Measurements from ENCODE around the gene KRAS. TPM values are rescaled to one million over a fixed set of nuclear protein-coding genes. Genes with fewer than 3 reads are reported as not detected.

Gene KRAS
- total RNA-seq, 4 donors from 2014 or later, result 29.0 to 37.0 (median 34.1) TPM

DNA sequence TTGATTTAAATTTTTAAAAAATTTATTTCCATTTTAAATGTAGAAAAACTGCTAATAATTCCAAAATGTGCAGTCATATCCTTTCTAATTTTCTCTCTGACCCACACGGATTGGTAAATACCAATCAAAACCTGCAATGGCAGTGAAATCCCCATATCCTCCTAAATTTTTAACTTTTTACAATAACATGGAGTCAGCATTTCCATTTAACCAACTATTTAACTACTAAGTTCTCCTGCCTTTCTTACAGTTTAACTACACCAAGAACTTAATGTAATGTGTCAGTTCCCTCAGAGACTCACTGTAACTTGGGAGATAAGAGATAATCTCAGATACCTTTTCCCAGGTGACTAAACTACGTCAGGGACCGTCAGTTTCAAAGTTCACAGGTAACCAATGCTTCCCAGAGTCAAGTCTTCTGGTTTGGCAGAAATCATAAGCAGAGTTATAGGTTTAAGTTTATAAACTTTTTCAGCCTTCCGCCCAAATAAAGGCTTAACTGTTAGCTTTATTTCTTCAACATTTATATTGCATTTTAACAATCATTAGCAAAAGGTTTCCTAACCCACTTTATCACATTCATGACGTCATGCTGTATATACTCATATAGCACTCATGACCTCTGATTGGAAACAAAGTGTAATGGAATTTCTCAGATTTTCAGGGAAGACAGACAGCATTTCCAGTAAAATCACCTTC lies 7.6 kb downstream of the KRAS start:
- Histone ChIP-seq H3K27ac (replicated peaks in 1 of 4) (peak overlapping the region in 1 of 4 donors; percentile 19), H3K36me3 (peaks cover 0 to 4% (median 0%) of the 10 kb centered on the region in 4 donors), H3K4me3 (no peak overlapping the region), H3K9me3 (no peaks in the 10 kb centered on the region), H3K4me1 (peaks cover 0 to 28% (median 25%) of the 10 kb centered on the region in 4 donors), H3K27me3 (no peaks in the 10 kb centered on the region)
- DNase-seq (ENCODE audit: extremely low spot score), result no peak
- TF ChIP-seq, protein P1, sequence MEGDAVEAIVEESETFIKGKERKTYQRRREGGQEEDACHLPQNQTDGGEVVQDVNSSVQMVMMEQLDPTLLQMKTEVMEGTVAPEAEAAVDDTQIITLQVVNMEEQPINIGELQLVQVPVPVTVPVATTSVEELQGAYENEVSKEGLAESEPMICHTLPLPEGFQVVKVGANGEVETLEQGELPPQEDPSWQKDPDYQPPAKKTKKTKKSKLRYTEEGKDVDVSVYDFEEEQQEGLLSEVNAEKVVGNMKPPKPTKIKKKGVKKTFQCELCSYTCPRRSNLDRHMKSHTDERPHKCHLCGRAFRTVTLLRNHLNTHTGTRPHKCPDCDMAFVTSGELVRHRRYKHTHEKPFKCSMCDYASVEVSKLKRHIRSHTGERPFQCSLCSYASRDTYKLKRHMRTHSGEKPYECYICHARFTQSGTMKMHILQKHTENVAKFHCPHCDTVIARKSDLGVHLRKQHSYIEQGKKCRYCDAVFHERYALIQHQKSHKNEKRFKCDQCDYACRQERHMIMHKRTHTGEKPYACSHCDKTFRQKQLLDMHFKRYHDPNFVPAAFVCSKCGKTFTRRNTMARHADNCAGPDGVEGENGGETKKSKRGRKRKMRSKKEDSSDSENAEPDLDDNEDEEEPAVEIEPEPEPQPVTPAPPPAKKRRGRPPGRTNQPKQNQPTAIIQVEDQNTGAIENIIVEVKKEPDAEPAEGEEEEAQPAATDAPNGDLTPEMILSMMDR (IDR thresholded peaks at IDR 0.05), result no peak
- TF ChIP-seq EP300 (IDR thresholded peaks at IDR 0.05) (no peak), POLR2AphosphoS5 (IDR thresholded peaks at IDR 0.05) (no peak)
- intact Hi-C loops (cut with DNase I), result no loop called here
- 76% methylated on average over 5 of the region's 5 CpGs for WGBS

DNA sequence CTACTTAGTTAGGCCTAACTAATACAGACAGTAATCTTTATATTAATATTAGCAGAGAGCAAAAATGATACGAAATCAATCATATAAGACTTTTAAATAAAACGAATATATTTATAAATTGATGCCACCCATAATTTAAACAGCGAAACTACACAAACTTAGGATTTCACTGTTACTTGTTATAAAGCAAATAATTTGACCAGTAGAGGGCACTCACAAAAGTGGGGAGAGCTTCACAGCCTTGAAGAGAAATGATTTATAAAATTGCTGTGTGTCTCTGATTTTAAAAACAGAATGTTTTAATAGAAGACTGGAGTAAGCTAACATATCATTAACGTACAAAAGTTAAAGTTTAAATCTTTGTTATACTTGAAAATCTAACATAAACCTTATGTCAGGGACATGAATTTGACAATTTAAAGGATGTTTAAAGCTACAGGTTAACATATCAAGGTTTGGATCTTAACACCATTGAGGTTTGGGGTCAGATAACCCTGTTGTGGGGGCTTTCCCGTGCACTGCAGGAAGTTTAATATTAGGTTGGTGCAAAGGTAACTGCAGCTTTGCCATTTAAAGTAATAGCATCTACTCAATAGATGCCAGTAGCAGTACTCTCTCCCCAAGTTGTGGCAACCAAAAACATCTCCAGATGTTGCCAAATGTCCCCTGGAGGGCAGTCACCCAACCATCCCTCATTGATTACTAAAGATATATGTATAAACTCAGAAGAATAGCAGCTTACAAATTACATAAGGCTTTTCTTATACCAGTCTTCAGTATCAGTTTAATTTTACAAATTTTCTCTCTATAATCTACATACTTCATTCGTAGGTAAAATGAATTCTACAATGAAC lies 9.3 kb downstream of the KRAS start:
- Histone ChIP-seq H3K27ac (replicated peaks in 1 of 4) (peak overlapping the region in 3 of 4 donors; percentile 51 to 61 (median 58)), H3K9me3 (no peaks in the 10 kb centered on the region), H3K4me1 (peaks cover 0 to 23% (median 21%) of the 10 kb centered on the region in 4 donors), H3K4me3 (no peak overlapping the region), H3K27me3 (no peaks in the 10 kb centered on the region), H3K36me3 (peaks cover 0 to 9% (median 0%) of the 10 kb centered on the region in 4 donors)
- no peak for TF ChIP-seq POLR2A (IDR thresholded peaks at IDR 0.05; ENCODE audit: low read depth)
- TF ChIP-seq, protein P1 (IDR thresholded peaks at IDR 0.05), result peak; percentile 56 to 71 (median 67)
- peak in 1 of 2 donors; percentile 48 for TF ChIP-seq POLR2AphosphoS5 (IDR thresholded peaks at IDR 0.05)
- intact Hi-C loops (cut with DNase I), result no loop called here
- no peak for DNase-seq (ENCODE audit: extremely low spot score)
- WGBS, result 41% methylated on average over 6 of the region's 6 CpGs

DNA sequence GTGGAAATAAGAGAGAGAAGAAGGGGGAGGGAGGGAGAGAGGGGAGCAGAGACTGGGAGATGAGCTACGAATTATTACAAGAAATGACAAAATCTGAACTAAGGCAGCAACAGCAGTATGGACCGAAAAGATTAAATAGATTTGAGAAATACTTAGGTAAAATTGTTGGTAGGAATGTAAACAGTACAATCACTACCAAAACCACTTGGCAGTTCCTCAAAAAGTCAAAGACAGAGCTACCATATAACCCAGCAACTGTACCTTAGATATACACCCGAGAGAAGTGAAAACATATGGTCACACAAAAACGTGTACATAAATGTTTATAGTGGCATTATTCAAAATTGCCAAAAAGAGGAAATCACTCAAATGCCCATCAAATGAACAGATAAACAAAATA lies 14.1 kb downstream of the KRAS start:
- no peaks in the 10 kb centered on the region for H3K9me3 ChIP-seq
- TF ChIP-seq, protein P1 (IDR thresholded peaks at IDR 0.05), result no peak
- TF ChIP-seq EP300 (IDR thresholded peaks at IDR 0.05), result no peak
- TF ChIP-seq POLR2AphosphoS5 (IDR thresholded peaks at IDR 0.05), result no peak
- TF ChIP-seq POLR2A (IDR thresholded peaks at IDR 0.05; ENCODE audit: low read depth), result no peak
- no peaks in the 10 kb centered on the region for H3K27me3 ChIP-seq
- H3K4me1 ChIP-seq, result peaks cover 0 to 29% (median 26%) of the 10 kb centered on the region in 4 donors
- H3K36me3 ChIP-seq, result peaks cover 0 to 14% (median 0%) of the 10 kb centered on the region in 4 donors
- H3K4me3 ChIP-seq, result no peak overlapping the region
- WGBS, result 66% methylated on average over 4 of the region's 4 CpGs
- peak overlapping the region; percentile 40 to 73 (median 56) for H3K27ac ChIP-seq (replicated peaks in 1 of 4)
- intact Hi-C loops (cut with DNase I), result loop anchor here (5.0 kb wide), 1 partner anchor 39 kb away; the partner anchor contains the start of genes DNAI7 and ETFRF1
- no peak for DNase-seq (ENCODE audit: extremely low spot score)

DNA sequence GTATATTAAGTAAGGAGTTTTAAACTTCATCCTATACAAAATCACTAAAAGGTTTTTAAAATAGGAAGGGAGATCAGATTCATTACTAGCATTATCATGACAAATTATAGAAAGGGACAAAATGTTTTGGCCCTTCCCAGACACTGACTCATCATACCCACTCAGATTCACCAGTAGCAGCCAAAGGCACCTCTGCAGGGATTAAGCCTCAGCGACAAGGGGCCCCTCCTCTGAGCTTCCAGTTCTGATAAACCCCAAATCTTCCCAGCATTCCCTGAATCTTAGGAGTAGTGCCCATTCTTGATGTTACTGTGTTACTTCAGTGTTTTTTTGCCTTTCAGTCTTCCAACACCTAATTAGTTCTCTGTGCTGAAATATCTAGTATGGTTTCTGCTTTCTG lies 14.5 kb downstream of the KRAS start:
- no peak for DNase-seq (ENCODE audit: extremely low spot score)
- H3K36me3 ChIP-seq, result peaks cover 0 to 14% (median 0%) of the 10 kb centered on the region in 4 donors
- peaks cover 0 to 26% (median 22%) of the 10 kb centered on the region in 4 donors for H3K4me1 ChIP-seq
- no peak overlapping the region for H3K4me3 ChIP-seq
- no peaks in the 10 kb centered on the region for H3K9me3 ChIP-seq
- TF ChIP-seq, protein P1 (IDR thresholded peaks at IDR 0.05), result no peak
- TF ChIP-seq EP300 (IDR thresholded peaks at IDR 0.05) (peak; percentile 24), POLR2AphosphoS5 (IDR thresholded peaks at IDR 0.05) (peak in 1 of 2 donors; percentile 21)
- no peaks in the 10 kb centered on the region for H3K27me3 ChIP-seq
- 17% methylated on average over 1 of the region's 1 CpG for WGBS
- H3K27ac ChIP-seq (replicated peaks in 1 of 4), result peak overlapping the region; percentile 40 to 73 (median 56)
- intact Hi-C loops (cut with DNase I), result loop anchor here (5.0 kb wide), 1 partner anchor 39 kb away; the partner anchor contains the start of genes DNAI7 and ETFRF1
